Eye (tissue), 1 donor: ENCODE data around the gene CIP2A.
"Not testable (repeated sequence)": the region's sequence is repeated elsewhere in the genome, so short reads cannot be mapped to it uniquely, and the experiment has no call there.

Experiments used
- DNase-seq: peaks from one replicate; pipeline ENCODE4 v3.0.0-alpha.2; 2015

CIP2A gene

DNA sequence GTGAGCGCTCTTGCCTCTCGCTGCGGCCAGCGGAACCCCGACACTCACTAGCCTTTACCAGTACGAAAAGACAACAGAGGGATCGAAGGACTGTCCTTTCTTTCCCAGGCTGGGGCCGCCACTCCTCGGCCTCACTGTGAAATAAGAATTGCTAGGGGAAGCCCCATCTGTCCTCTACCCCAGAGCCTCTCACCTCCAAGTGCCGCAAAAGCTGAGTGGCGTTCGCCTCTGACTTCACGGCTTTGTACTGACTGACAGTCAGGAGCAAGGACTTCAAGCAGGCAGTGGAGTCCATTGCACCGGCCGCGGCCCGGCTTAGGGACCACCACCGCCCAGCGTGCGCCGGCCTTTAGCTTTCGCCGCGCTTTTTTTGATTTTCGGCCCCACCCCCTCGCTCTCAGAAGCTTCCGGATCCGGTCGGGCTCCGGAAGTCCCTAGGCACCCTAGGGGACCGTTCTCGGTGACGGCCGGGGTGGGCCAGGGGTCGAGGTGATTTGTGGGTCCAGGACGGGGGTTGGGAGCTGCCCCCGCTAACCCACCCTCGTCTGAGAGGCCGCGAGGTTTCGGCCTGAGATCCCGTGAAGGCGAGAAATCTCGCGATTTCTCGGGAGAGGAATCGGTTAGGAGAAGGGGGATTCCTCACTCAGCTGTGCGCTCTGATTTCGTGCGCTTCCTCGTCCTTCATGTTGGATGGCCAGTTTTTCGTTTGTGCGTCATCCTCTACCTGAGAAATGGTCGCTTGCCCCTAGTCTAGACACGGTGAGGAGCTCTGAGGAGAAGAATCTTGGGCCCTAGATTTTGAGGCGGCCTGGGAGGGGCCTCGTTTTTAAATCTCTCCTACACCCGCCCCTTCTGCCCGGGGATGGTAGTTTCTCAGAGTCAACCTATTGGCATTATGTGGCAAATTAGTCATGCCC, at the start of gene CIP2A, which contains the start of gene DZIP3:
TSS of gene CIP2A (minus strand) at position 358 of the 917 bp plus-strand sequence. CDS start at position 295, 63 bp downstream.
TSS of gene DZIP3 (plus strand) at position 642 of the 917 bp plus-strand sequence. CDS start 15,685 bp downstream, outside the sequence.
- peak; percentile 98 for DNase-seq

DNA sequence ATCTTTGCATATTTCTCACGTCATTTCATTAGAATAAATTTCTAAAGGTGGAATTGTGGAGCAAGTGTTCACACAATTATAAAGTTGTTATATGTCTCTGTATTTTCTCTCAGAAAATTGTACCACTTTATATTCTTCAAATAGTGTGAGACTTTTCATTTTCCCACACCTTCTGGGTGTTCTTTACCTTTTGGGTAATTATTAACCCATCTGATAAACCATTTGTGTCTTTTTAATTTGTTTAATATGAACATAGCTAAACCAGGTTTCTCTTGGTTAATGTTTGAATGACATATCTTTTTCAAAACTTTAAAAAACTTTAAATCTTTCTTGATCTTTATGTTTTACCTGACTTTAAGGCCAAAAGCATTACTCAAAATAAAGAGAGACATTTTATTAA, 40.7 kb upstream of the CIP2A start:
- DNase-seq: no peak

DNA sequence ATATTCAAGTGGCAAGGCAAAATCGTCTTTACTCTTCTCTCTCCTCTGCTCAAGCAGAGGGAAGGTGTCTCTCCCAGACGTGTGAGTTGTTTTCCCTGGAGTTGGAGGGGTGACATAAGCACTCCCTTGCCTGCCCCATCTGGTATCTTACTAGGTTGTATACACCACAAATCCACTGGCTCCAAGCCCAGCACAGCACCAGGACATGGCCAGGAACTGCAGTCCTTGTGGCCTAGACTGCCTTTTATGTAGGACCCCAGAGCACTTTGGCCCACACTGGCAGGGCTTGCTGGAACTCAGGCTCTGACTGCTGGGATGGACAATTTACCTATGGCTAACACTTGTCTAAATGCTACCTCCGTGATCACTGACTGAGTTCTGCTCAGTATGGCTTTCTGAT, 34.3 kb upstream of the CIP2A start:
- no peak for DNase-seq

DNA sequence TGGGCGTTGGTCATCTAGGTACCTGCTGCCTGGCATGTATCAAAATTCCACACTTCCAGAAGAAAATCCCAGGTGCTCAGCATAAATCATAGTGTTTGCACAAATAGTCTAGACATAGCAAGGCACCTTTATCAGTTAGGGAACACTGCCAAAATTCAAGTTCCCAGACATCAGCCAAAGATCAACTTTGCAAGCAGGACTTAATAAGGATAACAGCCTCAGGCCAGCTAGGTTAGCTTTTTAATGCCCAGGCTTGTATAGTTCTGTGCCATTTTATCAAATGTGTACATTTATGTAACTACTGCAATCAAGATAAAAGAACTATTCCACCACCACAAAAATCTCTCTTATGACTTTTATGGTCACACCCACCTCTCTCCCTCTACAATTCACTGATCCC, 31.0 kb upstream of the CIP2A start:
- no peak for DNase-seq

DNA sequence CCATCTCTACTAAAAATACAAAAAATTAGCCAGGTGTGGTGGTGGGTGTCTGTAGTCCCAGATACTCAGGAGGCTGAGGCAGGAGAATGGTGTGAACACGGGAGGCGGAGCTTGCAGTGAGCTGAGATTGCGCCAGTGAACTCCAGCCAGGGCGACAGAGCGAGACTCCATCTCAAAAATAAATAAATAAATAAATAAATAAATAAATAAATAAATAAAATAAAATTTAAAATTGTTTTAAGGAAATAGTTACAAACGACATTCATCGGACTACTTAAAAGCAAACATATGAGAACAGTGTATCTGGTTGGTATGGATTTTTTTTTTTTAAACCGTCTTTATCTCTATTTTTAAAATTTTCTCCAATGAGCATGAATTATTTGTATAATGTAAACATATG, 26.9 kb upstream of the CIP2A start:
- DNase-seq: not testable (repeated sequence)

DNA sequence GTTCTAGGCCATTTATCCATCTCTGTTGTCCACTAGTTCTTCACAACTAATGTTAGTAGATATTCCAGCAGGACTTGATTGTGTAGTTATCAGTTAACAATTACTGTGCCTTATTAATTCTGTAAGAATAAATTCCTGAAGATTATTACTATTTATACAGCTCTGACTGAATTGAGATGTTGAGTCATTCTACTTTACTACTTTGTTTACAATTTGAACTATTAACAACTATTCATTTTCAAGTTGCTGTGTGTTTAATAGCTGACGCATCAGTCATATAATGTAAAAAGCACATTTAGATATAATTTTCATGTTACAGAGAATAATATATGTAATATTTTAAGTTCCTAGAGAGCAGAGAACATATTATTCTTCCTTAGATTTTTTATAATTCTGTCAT, 21.4 kb upstream of the CIP2A start:
- no peak for DNase-seq

DNA sequence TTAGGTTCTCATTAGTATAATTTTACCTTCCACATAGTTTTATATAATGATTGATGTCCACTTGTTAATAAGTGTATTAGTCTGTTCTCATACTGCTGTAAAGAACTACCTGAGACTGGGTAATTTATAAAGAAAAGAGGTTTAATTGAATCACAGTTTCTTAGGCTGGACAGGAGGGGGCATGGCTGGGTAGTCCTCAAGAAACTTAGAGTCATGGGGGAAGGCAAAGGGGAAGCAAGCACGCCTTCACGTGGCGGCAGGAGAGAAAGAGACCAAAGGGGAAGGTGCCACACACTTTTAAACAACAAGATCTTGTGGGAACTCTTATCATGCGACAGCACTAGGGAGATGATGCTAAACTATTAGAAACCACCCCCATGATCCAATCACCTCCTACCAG, 19.5 kb upstream of the CIP2A start:
- DNase-seq: no peak

DNA sequence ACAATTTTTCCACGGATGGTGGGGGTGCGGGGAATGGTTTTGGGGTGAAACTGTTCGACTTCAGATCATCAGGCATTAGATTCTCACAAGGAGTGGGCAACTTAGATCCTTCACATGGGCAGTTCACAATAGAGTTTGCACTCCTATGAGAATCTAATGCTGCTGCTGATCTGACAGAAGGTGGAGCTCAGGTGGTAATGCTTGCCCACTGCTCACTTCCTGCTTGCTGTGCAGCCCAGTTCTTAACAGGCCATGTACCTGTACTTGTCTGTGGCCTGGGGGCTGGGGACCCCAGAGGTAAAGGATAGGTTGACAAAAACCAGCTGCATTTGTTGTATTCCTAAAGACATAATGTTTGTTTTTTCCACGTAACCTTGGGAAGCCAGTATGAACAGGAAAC, 16.3 kb upstream of the CIP2A start:
- DNase-seq: no peak

DNA sequence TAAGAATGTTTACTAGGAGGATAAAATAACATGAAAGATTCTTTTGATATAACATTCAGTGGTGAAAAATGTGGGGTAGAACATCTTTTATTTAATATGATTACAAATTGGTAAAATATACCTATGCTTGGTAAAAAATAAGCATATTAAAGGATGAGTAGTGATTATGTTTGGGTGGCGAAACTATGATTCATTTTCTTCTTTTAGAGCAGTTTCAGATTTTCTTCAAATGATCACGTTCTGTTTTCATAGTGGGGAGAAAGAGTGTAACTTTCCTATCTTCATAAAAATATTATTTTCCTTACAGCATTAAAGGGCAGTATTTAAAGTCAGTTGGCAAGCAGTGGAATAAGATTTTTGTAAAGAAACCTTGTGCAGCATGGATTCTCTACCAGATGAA, 15.8 kb upstream of the CIP2A start:
- DNase-seq: no peak

DNA sequence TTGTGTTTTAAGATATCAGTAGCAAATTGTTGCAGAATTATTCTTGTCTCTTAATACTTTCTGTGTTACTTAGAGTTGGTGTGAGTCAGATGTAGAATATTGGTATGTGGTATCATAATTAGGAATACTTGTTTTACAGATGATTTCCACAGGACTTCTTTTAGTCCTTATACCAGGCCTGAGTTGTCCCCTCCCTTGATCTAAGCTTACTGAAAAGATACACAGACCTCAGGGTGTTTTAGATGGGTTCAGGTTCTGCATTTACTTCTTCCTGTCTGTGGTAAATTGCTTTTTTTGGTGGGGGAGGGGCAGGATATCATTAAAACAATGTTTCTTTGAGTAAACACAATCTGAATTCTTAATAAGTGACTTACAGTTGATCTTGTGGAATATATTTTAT, 14.5 kb upstream of the CIP2A start:
- no peak for DNase-seq

DNA sequence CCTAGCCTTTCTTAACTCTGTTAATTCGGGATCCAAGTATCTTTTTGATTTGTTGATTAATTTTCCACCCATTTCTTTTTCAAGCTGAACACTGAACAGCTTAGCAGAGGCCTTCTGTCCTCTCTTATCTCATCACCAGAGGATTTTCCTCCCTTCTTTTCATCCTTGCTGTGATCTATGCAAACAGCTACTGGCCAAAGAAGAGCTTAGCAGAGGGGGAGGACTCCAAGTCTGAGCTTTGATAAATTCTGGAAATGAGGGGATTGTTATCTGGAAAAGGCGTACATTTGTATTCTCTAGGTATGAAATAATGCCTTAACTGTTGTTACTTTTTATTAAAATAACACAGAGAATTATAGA, 13.7 kb upstream of the CIP2A start:
- peak; percentile 52 for DNase-seq

DNA sequence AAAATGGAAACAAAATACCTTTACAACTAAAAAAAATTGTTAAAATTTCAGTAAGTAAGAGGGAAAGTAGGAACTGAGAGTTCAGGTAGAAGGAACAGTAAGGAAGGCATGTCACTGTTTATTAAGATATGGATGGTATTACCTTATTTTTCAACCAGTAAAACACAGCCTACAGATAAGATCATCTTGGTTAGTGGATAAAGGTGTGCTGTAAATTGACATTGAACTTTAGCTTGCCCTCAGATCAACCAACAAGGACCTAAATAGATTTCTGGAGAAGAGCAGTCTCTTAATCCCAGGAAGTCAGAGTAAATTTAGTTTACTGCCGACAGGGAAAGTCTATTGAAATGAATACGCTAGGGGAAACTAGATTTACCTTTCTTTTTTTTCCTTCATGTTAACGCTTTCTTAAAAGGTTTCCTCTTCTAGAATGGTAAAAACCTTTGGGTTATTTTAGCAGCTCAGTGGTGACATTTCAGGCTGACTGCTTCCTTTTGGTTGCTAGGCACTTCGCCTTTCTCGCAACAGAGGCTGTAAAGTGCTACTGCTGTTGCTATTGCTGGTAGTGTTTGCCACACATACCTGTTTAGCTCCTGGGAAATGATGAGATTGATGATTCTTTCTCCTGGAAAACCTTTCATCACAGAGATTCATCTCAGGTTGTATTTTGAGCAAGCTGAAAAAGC, 13.2 kb upstream of the CIP2A start:
- DNase-seq: no peak

DNA sequence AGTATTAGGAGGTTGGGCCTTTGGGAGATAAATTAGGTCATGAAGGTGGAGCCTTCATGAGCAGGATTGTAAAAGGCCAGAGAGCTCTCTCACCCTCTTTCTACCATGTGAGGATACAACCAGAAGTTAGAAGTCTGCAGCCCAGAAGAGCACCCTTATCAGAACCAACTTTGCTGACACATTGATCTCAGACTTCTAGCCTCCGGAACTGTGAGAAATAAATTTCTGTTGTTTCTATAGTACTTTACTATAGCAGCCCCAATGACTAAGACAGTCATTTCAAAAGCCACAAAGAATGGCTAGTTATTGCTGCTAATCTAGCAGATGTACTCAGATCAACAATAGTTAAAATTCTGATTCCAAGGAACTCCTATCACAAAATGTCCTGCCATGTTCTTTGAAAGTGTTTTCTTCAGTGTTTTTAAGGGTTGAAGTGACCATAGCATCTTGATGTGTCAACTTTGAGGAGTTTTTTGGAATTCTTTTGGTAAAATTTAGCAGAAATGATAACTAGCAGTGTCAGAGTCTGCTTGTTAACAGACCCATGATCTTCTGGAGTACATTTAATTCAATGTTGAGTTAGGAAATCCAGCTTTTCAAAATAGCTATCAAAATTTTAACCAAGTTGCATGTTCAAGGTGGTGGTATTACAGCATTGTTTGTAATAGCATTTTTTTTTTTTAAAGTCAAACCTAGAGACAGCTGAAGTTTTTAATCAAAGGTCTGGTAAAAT, 10.6 kb upstream of the CIP2A start:
- no peak for DNase-seq

DNA sequence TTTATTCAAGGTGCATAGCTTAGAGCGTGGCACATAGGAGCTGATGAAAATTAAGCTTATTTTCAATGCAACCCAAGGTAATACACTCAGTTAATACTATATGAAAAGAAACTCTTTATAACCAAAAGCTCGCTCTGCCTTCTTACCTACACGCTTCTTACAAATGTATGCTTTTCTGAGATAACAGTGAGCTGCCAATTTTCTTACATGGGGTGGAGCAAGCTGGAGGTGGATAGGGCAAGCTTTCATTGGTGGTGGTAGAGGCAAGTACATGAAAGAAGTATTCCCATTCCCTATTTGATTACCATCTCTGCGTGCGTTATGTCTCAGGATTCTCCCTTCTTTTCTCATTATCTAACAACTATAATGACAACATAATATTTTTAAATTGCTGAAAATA, 9.1 kb upstream of the CIP2A start:
- no peak for DNase-seq

DNA sequence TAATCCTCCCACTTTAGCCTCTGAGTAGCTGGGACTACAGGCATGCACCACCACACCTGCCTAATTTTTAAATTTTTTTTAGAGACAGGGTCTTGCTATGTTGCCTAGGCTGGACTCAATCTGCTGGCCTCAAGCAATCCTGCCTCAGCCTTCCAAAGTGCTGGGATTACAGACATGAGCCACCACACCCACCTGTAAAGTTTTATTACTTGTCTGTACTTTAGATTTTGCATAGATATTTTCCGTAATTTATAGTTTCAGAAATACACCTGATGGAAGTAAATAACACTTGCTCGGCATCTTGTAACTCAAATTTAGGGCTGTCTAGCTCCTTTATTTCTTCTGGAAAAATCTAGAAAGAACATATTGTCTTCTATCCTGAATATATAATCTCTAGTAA, 6.1 kb upstream of the CIP2A start:
- no peak for DNase-seq

DNA sequence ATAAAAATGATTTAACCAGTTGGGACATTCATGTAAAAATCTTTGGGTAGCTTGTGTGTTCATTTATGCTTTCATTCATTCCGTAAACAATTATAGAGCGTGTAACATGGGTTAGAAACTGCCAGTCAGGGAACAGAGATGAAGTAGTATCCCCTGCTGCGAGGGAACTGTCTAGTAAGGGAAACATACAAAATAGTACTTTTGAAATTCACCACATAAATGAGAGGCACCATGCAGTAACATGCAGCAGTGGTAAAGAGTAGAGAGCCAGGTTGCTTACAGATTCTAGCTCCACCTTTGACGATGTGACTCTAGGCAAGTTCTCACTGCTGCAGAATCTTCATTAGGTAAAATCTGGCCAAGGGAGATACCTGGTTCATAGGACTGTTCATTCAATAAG, 1.2 kb upstream of the CIP2A start:
- peak; percentile 33 for DNase-seq

DNA sequence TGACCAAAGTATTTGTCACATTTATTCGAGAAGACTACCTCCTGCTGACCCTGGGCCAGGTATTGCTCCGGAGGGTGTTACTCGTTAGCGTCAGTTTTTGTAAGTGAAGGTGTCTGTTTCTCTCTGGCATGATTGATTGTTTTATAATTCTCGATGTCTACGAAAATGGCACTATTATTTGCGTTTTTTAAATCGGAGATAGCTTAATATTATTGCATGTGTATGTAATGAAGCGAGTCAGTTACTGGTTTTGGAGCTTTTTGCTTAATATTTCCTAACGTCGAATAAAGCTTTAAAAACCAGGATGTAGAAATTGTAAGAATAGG, 723 bp upstream of the CIP2A start:
- DNase-seq: no peak

DNA sequence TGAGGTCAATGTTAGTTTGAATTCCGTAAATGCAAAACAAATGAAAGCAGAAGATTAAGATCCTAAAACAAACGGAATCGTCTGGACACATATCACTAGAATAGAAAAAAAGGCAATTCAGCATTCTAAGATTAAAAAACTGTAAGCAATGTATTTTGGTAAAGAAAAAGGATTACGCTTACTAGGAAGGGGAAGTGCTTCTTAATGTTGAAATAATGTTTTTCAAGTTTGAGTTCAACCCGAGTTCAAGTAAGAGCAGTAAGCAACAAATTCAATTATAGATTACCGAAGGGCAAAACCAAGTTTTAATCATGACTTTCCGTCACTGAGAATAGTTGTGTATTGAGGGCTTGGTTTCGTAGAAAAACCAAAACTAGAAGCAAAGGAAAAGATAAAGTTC, 637 bp downstream of the CIP2A start:
- DNase-seq: no peak

DNA sequence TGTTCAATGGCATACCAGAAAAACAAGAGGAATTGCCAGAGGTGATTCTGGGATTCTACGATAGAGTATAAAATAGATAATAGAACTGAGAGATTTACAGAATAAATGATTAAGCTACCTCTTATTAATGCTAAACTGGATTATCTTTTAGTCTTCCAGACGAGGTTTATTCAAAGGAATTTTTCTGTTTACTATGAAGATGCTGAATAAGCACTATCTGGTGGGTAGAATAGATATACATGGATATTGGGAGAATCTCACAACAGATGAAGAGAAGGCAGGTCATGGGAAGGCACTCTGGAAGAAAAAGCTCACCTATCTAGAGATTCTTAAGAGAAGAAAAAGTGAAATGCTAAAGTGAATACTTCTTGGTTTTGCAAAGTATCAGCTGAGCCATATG, 11.2 kb downstream of the CIP2A start:
- DNase-seq: no peak

DNA sequence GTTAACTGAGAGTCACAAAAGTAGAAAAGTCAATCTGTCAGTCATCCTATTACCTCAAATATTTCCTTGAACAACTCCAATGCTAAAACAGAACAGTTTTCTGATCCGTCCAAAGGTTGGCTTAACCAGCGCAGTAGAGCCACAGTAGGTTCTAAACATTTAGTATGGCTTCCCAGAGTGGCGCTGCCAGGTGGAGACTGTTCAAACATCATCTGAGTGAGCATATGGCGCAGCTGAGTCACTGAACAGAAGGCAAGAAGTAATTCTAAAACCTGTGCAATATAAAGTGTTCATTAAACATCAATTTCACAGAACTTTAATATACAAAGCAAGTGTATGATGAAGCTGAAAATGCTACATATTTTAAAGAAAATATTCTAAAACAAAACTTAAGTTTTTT, 19.9 kb downstream of the CIP2A start:
- no peak for DNase-seq

DNA sequence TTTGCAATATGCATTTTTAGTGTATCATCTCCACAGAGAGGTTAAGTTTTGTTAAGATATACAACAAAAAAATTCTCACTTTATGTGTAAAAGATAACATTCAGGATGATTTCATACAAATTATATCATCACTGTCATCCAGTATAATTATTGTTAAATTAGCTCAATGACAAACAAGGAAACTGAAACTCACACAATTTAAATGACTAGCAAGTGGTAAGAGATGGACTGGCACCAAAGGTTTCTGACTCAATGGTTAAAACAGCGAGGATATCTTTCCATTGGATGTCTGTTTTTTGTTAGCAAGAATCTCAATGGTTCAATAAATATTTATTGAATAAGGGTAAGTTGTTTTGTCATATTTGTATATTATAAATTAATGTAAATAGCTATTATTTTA, 22.6 kb downstream of the CIP2A start:
- DNase-seq: no peak

DNA sequence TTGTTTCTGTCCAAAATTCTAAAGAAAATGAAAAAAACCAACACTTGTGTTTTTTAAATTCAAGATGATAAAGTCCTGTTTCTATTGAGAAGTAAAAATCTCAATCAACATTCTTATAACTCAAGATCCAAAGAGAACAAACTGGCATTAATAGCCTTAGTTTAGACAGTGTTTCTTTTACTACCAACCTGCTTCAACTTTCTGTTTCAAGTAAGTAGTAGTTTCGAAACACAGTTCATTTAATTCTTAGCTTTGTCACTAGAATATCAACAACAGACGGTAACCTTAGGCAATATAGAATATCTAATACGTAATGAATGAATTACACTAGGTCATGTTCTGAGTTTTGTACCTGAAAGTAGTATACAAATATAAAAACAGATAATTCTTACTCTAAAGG, 23.7 kb downstream of the CIP2A start:
- no peak for DNase-seq

DNA sequence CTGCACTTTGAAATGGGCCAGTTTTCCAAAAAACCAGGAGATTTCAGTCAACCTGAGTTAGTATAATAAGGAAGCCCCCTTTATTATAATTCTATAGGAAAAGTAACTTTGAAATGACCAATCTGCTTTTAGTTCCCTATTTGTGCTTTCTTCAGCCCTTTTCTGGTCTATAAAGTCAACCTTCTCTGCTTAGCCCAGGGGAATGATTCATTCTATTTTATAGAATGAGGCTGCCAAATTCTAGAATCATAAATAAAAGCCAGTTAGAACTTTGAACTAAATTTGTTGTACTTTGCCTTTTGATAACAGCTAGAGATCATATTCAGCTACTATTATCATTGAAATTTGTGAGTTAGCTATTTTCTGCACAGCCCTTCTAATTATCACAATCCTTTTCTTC, 24.7 kb downstream of the CIP2A start:
- no peak for DNase-seq

DNA sequence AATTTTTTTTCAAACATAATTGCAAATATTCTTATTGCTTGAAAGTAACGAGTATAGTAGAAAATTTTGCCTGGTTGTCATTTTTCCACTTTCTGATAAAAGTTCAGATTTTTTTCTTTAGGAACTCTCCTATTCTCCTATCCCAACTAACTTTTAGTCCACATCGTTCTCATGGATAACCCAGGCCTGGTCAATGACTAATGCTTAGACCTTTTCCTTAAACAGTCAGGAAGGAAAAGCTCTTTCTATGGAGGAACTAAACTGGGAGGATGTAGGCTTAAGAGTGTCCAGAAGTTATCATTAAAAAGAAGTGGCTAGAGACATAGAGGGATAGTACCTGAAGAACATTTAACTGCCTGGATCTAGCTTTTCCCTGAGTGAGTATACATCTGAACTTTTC, 26.7 kb downstream of the CIP2A start:
- DNase-seq: no peak
